Measurements from ENCODE around the gene SCYL3. TPM values are rescaled to one million over a fixed set of nuclear protein-coding genes. Genes with fewer than 3 reads are reported as not detected.
"Not testable (repeated sequence)": the region's sequence is repeated elsewhere in the genome, so short reads cannot be mapped to it uniquely, and the experiment has no call there.

Gene SCYL3
- total RNA-seq, 1 donor from 2014 or later: 15.9 TPM

DNA sequence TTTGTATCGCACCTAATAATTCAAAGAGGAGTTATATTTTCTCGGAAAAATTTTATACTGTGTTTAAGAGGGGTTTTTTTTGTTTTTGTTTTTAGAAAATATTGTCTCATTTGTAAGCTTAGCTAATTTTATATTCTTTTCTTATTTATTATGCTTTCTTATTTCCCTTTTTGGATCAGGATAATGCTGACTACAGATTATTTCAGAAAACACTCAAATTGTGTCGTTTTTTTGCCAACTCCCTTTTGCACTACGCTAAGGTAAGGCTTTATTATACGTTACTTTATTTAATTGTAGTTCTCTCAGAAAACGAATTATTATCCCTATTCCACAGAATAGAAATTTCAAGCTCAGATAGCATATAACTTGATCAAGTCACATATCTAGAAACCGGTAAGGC is 72.2 kb downstream of the SCYL3 start:
- no peak for DNase-seq (ENCODE audit: low spot score)

DNA sequence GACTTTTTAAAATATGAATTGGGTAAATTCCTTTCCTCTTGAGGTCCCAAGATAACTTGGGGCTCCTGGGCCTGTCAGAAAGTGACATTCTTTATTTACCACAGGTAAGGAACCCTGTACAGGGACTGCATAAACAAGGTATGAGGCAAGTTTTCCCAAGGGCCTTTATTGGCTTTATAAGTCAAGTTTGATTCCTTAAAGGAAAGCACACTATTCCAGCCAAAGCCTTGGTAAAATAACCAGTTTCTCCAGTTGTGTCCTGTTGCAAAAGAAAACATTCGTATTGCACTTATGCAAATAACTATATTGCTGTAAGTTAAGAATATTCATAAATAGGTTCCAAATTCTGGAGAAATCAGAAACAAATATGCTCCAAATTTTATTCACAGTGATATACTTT is 77.1 kb downstream of the SCYL3 start:
- no peak for DNase-seq (ENCODE audit: low spot score)

GRCh38 chr1:169814265-169814664 is 79.4 kb downstream of the SCYL3 start:
- no peak for DNase-seq (ENCODE audit: low spot score)

DNA sequence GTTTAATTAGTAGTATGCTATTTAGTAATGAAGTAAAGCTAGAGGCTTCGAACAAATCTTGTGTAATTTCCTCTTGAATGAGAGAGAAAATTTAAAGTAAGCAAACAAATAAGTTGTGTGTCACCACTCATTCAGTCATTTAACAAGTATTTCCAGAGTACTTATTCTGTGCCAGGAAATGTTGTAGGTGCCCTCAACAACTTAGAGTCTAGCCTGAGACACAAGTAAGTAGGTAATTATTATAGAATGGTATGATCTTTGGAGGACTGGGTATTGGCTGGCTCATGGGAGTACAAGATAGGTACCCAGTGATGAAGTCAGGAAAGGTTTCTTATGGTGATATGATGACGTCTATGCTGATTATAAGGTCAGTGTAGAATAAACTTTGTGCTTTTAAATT is 81.6 kb downstream of the SCYL3 start:
- no peak for DNase-seq (ENCODE audit: low spot score)

DNA sequence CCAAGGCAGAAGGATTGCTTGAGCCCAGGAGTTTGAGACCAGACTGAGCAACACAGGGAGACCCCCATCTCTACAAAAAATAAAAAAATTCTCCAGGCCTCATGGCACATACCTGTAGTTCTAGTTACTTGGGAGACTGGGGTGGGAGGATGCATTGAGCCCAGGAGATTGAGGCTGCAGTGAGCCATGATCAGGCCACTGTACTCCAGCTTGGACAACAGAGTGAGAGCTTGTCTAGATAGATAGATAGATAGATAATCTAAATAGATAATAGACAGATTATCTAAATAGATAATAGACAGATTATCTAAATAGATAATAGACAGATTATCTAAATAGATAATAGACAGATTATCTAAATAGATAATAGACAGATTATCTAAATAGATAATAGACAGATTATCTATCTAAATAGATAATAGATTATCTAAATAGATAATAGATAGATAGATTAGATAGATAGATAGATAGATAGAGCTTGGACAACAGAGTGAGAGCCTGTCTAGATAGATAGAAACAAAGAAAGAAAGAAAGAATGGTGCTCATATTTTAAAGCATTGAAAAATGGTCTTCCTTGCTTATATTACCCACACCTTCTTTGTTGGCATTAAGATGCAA is 82.2 kb downstream of the SCYL3 start:
- not testable (repeated sequence) for DNase-seq (ENCODE audit: low spot score)

GRCh38 chr1:169809370-169810095 is 84.2 kb downstream of the SCYL3 start:
- peak; percentile 32 for DNase-seq (ENCODE audit: low spot score)

GRCh38 chr1:169804941-169805340 is 88.8 kb downstream of the SCYL3 start:
- DNase-seq (ENCODE audit: low spot score): no peak

- no peak for DNase-seq (ENCODE audit: low spot score)
These were observed 90.8 kb downstream of the SCYL3 start for GRCh38 chr1:169802888-169803287.

Other genes with a start within 250 kb of the SCYL3 start
- 3.1 TPM for gene SELL, start 182.3 kb downstream of the SCYL3 start, total RNA-seq (ENCODE audit: insufficient read depth, low replicate concordance)
- gene SELE, start 159.8 kb downstream of the SCYL3 start, total RNA-seq (ENCODE audit: insufficient read depth, low replicate concordance): 3.6 TPM
- gene METTL18, start 99.0 kb downstream of the SCYL3 start, total RNA-seq (ENCODE audit: insufficient read depth, low replicate concordance): 3.9 TPM
- 84.7 TPM for gene KIFAP3, start 180.8 kb upstream of the SCYL3 start, total RNA-seq (ENCODE audit: insufficient read depth, low replicate concordance)

All from umbilical cord (tissue), 2 donors.